Esophagus muscularis mucosa (tissue), 3 donors: ENCODE results near the gene LRRC73.

Source experiments
- POLR2AphosphoS5 ChIP-seq, 2 donors: sonication (generic); formaldehyde crosslinking; IDR thresholded peaks; one replicate each; pipeline ENCODE4 v1.6.1; 2017; ENCODE audit warnings: antibody characterized with exemption in 2 of 2
- TF ChIP-seq, protein P1 (sequence below), 3 experiments: fragments of 200-600 bp in 2 of 3; fragments of 450-650 bp in 1 of 3; sonication (generic) in 2 of 3; IDR thresholded peaks; one replicate each; pipeline ENCODE4 v1.5.1; 2017 to 2019; ENCODE audit warnings: antibody characterized with exemption in 3 of 3, mild to moderate bottlenecking in 2 of 3, moderate library complexity in 1 of 3

GRCh38 chr6:43517505-43518357 lies 7.6 kb upstream of the LRRC73 start:
- TF ChIP-seq, protein P1, sequence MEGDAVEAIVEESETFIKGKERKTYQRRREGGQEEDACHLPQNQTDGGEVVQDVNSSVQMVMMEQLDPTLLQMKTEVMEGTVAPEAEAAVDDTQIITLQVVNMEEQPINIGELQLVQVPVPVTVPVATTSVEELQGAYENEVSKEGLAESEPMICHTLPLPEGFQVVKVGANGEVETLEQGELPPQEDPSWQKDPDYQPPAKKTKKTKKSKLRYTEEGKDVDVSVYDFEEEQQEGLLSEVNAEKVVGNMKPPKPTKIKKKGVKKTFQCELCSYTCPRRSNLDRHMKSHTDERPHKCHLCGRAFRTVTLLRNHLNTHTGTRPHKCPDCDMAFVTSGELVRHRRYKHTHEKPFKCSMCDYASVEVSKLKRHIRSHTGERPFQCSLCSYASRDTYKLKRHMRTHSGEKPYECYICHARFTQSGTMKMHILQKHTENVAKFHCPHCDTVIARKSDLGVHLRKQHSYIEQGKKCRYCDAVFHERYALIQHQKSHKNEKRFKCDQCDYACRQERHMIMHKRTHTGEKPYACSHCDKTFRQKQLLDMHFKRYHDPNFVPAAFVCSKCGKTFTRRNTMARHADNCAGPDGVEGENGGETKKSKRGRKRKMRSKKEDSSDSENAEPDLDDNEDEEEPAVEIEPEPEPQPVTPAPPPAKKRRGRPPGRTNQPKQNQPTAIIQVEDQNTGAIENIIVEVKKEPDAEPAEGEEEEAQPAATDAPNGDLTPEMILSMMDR (IDR thresholded peaks at IDR 0.05) = no peak
- TF ChIP-seq POLR2AphosphoS5 (IDR thresholded peaks at IDR 0.05) = no peak
